A549 (cell line): ENCODE measurements around the gene KATNAL1.

Experiments used
- CTCF ChIP-seq: fragments of >200 bp; sonication (Bioruptor Twin); formaldehyde crosslinking; IDR thresholded peaks from 3 replicates; pipeline ENCODE4 v1.5.1; 2016
- USF2 ChIP-seq: fragments of 450-650 bp; IDR thresholded peaks from 2 replicates; pipeline ENCODE4 v1.6.1; 2014; ENCODE audit warnings: antibody characterized with exemption
- ZSCAN20 ChIP-seq: fragments of 250-450 bp; sonication (Bioruptor Pico); IDR thresholded peaks from 2 replicates; pipeline ENCODE4 v1.8.0; 2022; ENCODE audit warnings: mild to moderate bottlenecking, moderate library complexity
- TF ChIP-seq, protein P1 (sequence below): IDR thresholded peaks from 2 replicates; pipeline ENCODE4 v1.6.1; 2012

- no peak for TF ChIP-seq USF2
- TF ChIP-seq, protein P1, sequence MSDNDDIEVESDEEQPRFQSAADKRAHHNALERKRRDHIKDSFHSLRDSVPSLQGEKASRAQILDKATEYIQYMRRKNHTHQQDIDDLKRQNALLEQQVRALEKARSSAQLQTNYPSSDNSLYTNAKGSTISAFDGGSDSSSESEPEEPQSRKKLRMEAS, result 0 out of 2 replicates have a peak, but pooled peaks have one; percentile 14
- no peak for TF ChIP-seq CTCF
- no peak for TF ChIP-seq ZSCAN20 (CRISPR knock-in tag)
Measured at GRCh38 chr13:30306762-30307193, 573 bp downstream of the KATNAL1 start.
